Loucy (cell line): ENCODE data around the gene NR2F1-AS1.

Experiments
- H2AFZ ChIP-seq: fragments of 200-600 bp; sonication (generic); 2 replicates; pipeline ENCODE4 v1.6.0; 2016; ENCODE audit warnings: antibody characterized with exemption, mild to moderate bottlenecking, low read length, moderate library complexity
- H3F3A ChIP-seq: fragments of 200-600 bp; 2 replicates; pipeline ENCODE4 v1.6.0; 2016; ENCODE audit warnings: antibody characterized with exemption, low read depth, mild to moderate bottlenecking
- H3K27me3 ChIP-seq: fragments of 200-600 bp; sonication (generic); 2 replicates; pipeline ENCODE4 v1.6.1; 2014; ENCODE audit warnings: low read length, mild to moderate bottlenecking; ENCODE audit not compliant: insufficient read depth, poor library complexity, severe bottlenecking
- H3K36me3 ChIP-seq: fragments of 200-600 bp; sonication (generic); 2 replicates; pipeline ENCODE4 v1.6.1; 2016; ENCODE audit warnings: low read length; ENCODE audit not compliant: insufficient read depth
- H3K4me1 ChIP-seq: fragments of 200-600 bp; sonication (generic); 2 replicates; pipeline ENCODE4 v1.5.1; 2014; ENCODE audit warnings: low read length, mild to moderate bottlenecking; ENCODE audit not compliant: insufficient read depth, poor library complexity, severe bottlenecking
- H3K4me2 ChIP-seq: fragments of 200-600 bp; sonication (generic); 2 replicates; pipeline ENCODE4 v1.6.0; 2014; ENCODE audit warnings: antibody characterized with exemption, low read length, low read depth, mild to moderate bottlenecking; ENCODE audit not compliant: poor library complexity, severe bottlenecking
- H3K4me3 ChIP-seq: fragments of 200-600 bp; sonication (generic); 2 replicates; pipeline ENCODE4 v1.5.1; 2014; ENCODE audit warnings: low read length, mild to moderate bottlenecking, mixed read lengths; ENCODE audit not compliant: poor library complexity, severe bottlenecking
- H3K79me2 ChIP-seq: fragments of 200-600 bp; sonication (generic); 2 replicates; pipeline ENCODE4 v1.6.1; 2014; ENCODE audit warnings: low read length; ENCODE audit not compliant: insufficient read depth
- H3K9ac ChIP-seq: fragments of 200-600 bp; sonication (generic); 2 replicates; pipeline ENCODE4 v1.6.0; 2014; ENCODE audit warnings: mild to moderate bottlenecking, low read depth, low read length, moderate library complexity; ENCODE audit not compliant: poor library complexity, severe bottlenecking
- H3K9me2 ChIP-seq: fragments of 200-600 bp; sonication (generic); replicated peaks from 2 replicates; pipeline ENCODE4 v1.6.1; 2016; ENCODE audit warnings: low read depth, low read length, mixed read lengths
- H3K9me3 ChIP-seq: fragments of 200-600 bp; sonication (generic); 2 replicates; pipeline ENCODE4 v1.6.1; 2014; ENCODE audit warnings: mild to moderate bottlenecking, antibody characterized with exemption, low read length, low read depth; ENCODE audit not compliant: insufficient read depth
- H4K20me1 ChIP-seq: fragments of 200-600 bp; sonication (generic); 2 replicates; pipeline ENCODE4 v1.6.0; 2014; ENCODE audit warnings: antibody characterized with exemption, low read length, mild to moderate bottlenecking; ENCODE audit not compliant: insufficient read depth, poor library complexity, severe bottlenecking
- CTCF ChIP-seq: fragments of 200-600 bp; sonication (generic); conservative IDR thresholded peaks from 2 replicates; pipeline ENCODE4 v1.5.1; 2014; ENCODE audit warnings: mild to moderate bottlenecking, antibody characterized with exemption, low read length
- EZH2phosphoT487 ChIP-seq: fragments of 200-600 bp; IDR thresholded peaks from 2 replicates; pipeline ENCODE4 v1.6.1; 2018; ENCODE audit warnings: antibody characterized with exemption, mild to moderate bottlenecking, moderate library complexity, borderline replicate concordance

The NR2F1-AS1 gene

GRCh38 chr5:93477816-93478215 lies 103.2 kb downstream of the NR2F1-AS1 start:
- no peak for TF ChIP-seq CTCF
- TF ChIP-seq EZH2phosphoT487 = no peak
- H3K4me1 ChIP-seq = no peaks in the 10 kb centered on the region
- H4K20me1 ChIP-seq = no peaks in the 10 kb centered on the region
- no peaks in the 10 kb centered on the region for H3K27me3 ChIP-seq
- H3K9me2 ChIP-seq = no peaks in the 10 kb centered on the region
- H3K4me2 ChIP-seq = no peak overlapping the region
- no peaks in the 10 kb centered on the region for H3K79me2 ChIP-seq
- H3K4me3 ChIP-seq = no peak overlapping the region
- no peaks in the 10 kb centered on the region for H3K36me3 ChIP-seq
- no peak overlapping the region for H2AFZ ChIP-seq
- no peak overlapping the region for H3K9ac ChIP-seq
- H3F3A ChIP-seq = no peaks in the 10 kb centered on the region
- no peaks in the 10 kb centered on the region for H3K9me3 ChIP-seq

GRCh38 chr5:93476251-93476742 lies 104.7 kb downstream of the NR2F1-AS1 start:
- Histone ChIP-seq H3K79me2 (no peaks in the 10 kb centered on the region), H2AFZ (no peak overlapping the region), H3K4me3 (no peak overlapping the region), H3K36me3 (no peaks in the 10 kb centered on the region), H3F3A (no peaks in the 10 kb centered on the region), H4K20me1 (no peaks in the 10 kb centered on the region), H3K27me3 (no peaks in the 10 kb centered on the region), H3K4me2 (no peak overlapping the region), H3K4me1 (no peaks in the 10 kb centered on the region), H3K9me2 (no peaks in the 10 kb centered on the region), H3K9ac (no peak overlapping the region), H3K9me3 (no peaks in the 10 kb centered on the region)
- TF ChIP-seq EZH2phosphoT487 (no peak), CTCF (no peak)

- Histone ChIP-seq H4K20me1 (no peaks in the 10 kb centered on the region), H3K4me1 (no peaks in the 10 kb centered on the region), H3F3A (no peaks in the 10 kb centered on the region), H3K9me3 (no peaks in the 10 kb centered on the region), H3K36me3 (no peaks in the 10 kb centered on the region), H2AFZ (no peak overlapping the region), H3K4me2 (no peak overlapping the region), H3K9me2 (no peaks in the 10 kb centered on the region), H3K79me2 (no peaks in the 10 kb centered on the region), H3K27me3 (no peaks in the 10 kb centered on the region), H3K9ac (no peak overlapping the region), H3K4me3 (no peak overlapping the region)
- TF ChIP-seq EZH2phosphoT487 (no peak), CTCF (no peak)
These were observed 118.1 kb downstream of the NR2F1-AS1 start for GRCh38 chr5:93462916-93463315.
